Mammary epithelial cell (primary cell): ENCODE measurements around the gene CDK14.

Source experiments
- EZH2 ChIP-seq: IDR thresholded peaks from 2 replicates; pipeline ENCODE4 v1.6.1; 2012; ENCODE audit warnings: low read length, inconsistent platforms, borderline replicate concordance
- TF ChIP-seq, protein P1 (sequence below), 2 donors: IDR thresholded peaks in 1 of 2; conservative IDR thresholded peaks in 1 of 2; 2 replicates each; pipeline ENCODE4 v1.5.1; 2011 to 2012; ENCODE audit warnings: inconsistent platforms in 2 of 2, low read length in 2 of 2, mild to moderate bottlenecking in 2 of 2, control low read depth in 1 of 2, low read depth in 1 of 2; ENCODE audit not compliant: insufficient read depth in 1 of 2; ENCODE audit errors: extremely low read depth in 1 of 2

DNA sequence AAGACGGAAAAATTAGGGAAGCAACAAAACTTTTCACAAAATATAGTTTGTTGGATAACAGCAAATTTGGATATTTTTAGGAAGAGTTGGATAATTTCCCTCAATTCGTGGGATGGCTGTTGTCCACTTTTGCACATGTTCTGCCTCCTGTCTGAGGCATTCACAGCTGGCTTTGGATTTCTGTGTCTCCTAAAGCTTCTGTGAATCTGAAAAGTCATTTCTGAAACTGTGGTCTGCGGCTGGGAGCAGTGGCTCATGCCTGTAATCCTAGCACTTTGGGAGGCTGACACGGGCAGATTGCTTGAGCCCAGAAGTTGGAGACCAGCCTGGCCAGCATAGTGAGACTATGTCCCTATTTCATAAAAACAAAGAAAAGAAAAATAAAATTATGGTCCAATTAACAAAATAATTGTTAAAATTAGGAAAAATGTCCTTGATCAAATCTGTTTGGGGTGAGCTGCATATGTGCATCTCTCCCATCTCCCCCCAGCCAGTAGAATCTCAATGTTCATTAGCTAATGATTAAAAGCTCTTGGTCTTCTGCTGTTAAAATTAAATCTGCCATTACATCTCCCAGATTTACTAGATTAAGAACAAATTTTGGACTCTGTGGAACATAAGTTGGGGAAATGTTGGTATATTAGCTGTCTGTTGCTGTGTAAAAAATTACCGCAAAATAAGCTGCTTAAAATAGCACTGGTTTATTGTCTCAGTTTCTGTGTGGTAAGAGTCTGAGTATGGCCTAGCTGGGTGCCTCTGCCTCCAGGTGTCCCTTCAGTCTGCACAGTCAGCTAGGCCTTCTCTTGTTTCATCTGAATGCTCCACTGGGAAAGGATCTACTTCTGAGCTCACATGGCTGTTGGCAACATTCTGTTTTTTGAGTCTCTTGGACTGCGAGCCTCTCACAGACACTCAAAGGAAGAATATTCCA is 336.1 kb downstream of the CDK14 start:
- TF ChIP-seq, protein P1, sequence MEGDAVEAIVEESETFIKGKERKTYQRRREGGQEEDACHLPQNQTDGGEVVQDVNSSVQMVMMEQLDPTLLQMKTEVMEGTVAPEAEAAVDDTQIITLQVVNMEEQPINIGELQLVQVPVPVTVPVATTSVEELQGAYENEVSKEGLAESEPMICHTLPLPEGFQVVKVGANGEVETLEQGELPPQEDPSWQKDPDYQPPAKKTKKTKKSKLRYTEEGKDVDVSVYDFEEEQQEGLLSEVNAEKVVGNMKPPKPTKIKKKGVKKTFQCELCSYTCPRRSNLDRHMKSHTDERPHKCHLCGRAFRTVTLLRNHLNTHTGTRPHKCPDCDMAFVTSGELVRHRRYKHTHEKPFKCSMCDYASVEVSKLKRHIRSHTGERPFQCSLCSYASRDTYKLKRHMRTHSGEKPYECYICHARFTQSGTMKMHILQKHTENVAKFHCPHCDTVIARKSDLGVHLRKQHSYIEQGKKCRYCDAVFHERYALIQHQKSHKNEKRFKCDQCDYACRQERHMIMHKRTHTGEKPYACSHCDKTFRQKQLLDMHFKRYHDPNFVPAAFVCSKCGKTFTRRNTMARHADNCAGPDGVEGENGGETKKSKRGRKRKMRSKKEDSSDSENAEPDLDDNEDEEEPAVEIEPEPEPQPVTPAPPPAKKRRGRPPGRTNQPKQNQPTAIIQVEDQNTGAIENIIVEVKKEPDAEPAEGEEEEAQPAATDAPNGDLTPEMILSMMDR (conservative IDR thresholded peaks at IDR 0.05 in 1 of 2, IDR thresholded peaks at IDR 0.05 in 1 of 2; ENCODE audit: extremely low read depth in 1 of 2, insufficient read depth in 1 of 2, low read depth in 1 of 2, low read length in 2 of 2), result no peak
- TF ChIP-seq EZH2, result no peak
